Measurements from ENCODE around the gene DENND1A. TPM values are rescaled to one million over a fixed set of nuclear protein-coding genes. Genes with fewer than 3 reads are reported as not detected.

The DENND1A gene
- total RNA-seq, 4 donors from 2014 or later: 17.6 to 33.8 (median 22.9) TPM

GRCh38 chr9:123866497-123866896 lies 63.4 kb downstream of the DENND1A start:
- TF ChIP-seq CTCF (IDR thresholded peaks at IDR 0.05; ENCODE audit: low read depth): no peak

GRCh38 chr9:123865226-123866000 lies 64.5 kb downstream of the DENND1A start:
- TF ChIP-seq CTCF (IDR thresholded peaks at IDR 0.05; ENCODE audit: low read depth): no peak

- TF ChIP-seq CTCF (IDR thresholded peaks at IDR 0.05; ENCODE audit: low read depth): no peak
Observed at GRCh38 chr9:123864251-123864650, 65.7 kb downstream of the DENND1A start.

- no peak for TF ChIP-seq CTCF (IDR thresholded peaks at IDR 0.05; ENCODE audit: low read depth)
Observed at GRCh38 chr9:123863164-123863855, 66.6 kb downstream of the DENND1A start.

- no peak for TF ChIP-seq CTCF (IDR thresholded peaks at IDR 0.05; ENCODE audit: low read depth)
Observed at GRCh38 chr9:123861756-123862120, 68.2 kb downstream of the DENND1A start.

GRCh38 chr9:123861086-123861755 lies 68.7 kb downstream of the DENND1A start:
- TF ChIP-seq CTCF (IDR thresholded peaks at IDR 0.05; ENCODE audit: low read depth): no peak

- TF ChIP-seq CTCF (IDR thresholded peaks at IDR 0.05; ENCODE audit: low read depth): no peak
Observed at GRCh38 chr9:123860603-123861002, 69.3 kb downstream of the DENND1A start.

Data from subcutaneous adipose tissue (tissue), 4 donors.